Activated CD8-positive, alpha-beta memory T cell treated with anti-CD3 and anti-CD28 coated beads, Interleukin-2, amount 50 U/mL, for 24 hours (primary cell): Measurements from ENCODE around the gene SELENOH.
"Not testable (repeated sequence)": the region's sequence is repeated elsewhere in the genome, so short reads cannot be mapped to it uniquely, and the experiment has no call there.

Experiments
- DNase-seq: peaks from one replicate; pipeline ENCODE4 v3.0.0-alpha.2; 2020; ENCODE audit errors: extremely low read depth

The SELENOH gene, protein sequence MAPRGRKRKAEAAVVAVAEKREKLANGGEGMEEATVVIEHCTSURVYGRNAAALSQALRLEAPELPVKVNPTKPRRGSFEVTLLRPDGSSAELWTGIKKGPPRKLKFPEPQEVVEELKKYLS

GRCh38 chr11:57741132-57742086, at the start of gene SELENOH:
Gene SELENOH, plus strand, starts transcription at chr11:57741491. Its CDS starts 105 bp downstream, at chr11:57741596.
- DNase-seq: peak; percentile 92

DNA sequence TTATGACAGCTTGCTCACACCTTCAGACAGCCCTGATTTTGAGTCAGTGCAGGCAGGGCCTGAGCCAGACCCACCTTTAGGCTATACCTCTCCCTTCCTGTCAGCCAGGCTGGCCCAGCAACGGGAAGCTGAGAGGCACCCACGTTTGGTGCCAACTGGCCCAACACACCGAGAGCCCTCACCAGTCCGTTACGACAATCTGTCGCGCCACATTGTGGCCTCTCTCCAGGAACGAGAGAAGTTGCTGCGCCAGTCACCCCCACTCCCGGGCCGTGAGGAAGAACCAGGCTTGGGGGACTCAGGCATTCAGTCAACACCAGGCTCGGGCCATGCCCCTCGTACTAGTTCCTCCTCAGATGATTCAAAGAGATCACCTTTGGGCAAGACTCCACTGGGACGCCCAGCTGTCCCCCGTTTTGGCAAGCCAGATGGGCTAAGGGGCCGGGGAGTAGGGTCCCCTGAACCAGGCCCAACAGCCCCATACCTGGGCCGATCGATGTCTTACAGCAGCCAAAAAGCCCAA, 42.4 kb upstream of the SELENOH start:
- no peak for DNase-seq

- no peak for DNase-seq
Measured at GRCh38 chr11:57699813-57700212, 41.5 kb upstream of the SELENOH start.

GRCh38 chr11:57700425-57700824, 40.9 kb upstream of the SELENOH start:
- DNase-seq: no peak

DNA sequence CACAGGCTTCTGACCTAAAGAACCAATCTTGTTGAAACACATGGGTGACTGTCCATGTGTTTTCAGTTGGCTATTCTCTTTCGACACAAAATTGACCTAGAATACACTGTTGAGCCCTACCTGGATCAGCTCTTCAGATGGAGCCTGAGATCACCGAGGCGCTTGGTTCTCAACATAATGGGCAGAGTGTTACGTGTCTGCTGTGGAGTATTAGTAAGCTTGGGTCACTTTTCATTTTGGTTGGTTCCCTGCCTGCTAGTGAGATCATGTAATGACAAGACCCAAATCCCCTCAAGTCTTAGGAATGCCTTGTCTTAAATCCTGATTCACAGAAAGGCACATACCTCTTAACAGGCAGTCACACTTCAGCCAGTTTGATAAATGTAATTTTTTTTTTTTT, 38.0 kb upstream of the SELENOH start:
- no peak for DNase-seq

DNA sequence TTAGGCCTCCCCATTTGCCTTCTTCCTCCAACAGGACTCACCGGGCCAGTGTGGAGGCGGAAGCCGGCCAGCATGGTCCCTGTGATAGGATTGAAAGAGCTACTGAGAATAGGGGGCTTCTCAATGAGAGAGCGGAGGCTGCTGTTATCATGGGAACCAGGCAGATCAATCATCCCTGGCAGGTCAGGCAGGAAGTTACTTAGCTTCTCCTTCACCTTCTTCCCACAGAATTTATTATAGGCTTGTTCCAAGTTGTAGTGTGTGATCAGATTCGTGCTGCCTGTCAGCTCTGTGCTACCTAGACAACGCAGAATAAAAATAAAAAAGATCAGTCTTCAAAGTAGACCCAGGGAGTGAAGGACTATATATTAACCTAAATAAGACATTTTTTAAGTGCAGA, 36.4 kb upstream of the SELENOH start:
- no peak for DNase-seq

DNA sequence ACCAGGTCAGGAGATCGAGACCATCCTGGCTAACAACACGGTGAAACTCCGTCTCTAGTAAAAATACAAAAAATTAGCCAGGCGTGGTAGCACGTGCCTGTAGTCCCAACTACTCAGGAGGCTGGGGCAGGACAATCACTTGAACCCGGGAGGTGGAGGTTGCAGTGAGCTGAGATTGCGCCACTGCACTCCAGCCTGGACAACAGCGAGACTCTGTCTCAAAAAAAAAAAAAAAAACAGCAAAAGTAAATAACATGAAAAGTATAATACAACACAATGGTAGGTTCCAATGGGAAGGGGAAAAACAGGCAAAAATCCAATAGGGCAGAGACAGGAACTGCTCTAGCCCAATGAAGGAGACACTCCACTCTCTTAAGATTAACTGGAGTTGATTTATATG, 35.9 kb upstream of the SELENOH start:
- DNase-seq: not testable (repeated sequence)

DNA sequence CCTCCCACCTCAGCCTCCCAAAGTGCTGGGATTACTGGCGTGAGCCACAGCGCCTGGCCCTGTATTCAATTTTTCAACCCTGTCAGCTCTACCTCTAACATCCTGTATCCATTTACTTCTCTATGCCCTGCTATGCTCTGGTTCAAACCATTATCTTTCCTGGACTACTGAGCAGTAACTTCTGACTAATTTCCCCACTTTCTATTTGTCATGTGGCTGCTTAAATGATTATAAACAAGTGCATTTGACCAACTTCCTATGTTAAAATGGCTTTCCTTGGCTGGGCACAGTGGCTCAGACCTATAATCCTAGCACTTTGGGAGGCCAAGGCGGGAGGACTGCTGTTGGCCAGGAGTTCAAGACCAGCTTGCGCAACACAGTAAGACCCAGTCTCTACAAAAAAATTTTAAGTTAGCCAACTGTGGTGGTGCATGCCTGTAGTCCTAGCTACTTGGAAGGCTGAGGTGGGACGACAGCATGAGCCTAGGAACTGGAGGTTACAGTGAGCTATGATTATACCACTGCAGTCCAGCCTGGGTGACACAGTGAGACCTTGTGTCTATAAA, 31.4 kb upstream of the SELENOH start:
- DNase-seq: no peak

- peak; percentile 49 for DNase-seq
Measured at GRCh38 chr11:57711414-57712255, 29.7 kb upstream of the SELENOH start, which contains the start of gene MED19. Gene MED19, minus strand, starts transcription at chr11:57712215. Its CDS starts 36 bp downstream, at chr11:57712179.

DNA sequence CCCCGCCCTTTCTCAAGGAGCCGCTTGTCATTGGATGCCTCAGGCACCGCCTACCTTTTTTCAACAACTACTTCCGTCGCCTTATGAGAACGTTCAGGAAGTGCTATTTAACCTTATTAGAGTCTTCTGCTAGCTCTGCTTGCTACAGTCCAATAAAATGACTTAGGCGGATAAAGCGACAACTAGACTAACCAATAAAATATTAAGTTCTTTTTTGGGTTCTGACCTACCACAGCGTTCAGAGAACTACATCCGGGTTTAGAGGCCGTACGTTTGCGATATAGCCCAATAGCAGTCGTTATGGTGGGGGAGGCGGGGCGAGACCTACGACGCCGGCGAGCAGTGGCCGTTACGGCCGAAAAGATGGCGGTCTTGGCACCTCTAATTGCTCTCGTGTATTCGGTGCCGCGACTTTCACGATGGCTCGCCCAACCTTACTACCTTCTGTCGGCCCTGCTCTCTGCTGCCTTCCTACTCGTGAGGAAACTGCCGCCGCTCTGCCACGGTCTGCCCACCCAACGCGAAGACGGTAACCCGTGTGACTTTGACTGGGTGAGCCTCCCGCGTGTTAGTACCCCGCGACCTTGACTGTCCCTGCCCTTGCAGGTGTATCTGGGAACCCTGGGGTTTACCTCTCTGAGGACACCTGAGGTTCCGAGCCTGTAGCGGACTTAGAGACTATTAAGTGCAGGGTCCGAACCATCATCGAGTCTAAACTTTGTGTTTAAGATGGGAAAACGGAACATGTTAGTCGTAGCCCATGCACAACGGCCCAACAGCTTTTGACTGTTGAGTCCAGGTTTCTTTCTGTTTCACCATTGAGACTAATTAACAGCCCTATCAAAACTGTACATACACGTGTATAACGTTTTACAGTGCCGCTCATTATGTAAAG, 28.8 kb upstream of the SELENOH start, which contains the start of gene TMX2:
Gene TMX2, plus strand, starts transcription at position 338 of the 895 bp plus-strand sequence. Its CDS starts 26 bp downstream, at position 364.
- DNase-seq: peak; percentile 84

DNA sequence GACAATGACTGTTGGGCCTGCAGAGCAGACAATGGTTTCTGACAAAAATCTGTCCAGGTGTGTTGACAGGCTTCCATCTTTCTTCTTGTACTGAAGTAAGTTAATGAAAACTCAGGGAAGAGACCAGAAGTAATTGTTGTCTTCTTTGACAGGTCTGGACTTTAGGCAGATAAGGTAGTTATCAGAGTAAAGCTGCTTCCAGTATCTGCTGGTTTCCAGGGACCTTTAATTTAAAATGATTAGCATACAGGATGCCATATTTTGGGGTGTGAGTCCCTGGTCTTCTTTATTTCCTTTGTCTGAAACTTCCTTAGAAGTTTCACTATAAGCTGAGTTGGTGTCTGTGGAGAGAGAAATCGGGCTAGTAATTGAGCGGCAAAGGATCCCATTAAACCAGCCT, 27.5 kb upstream of the SELENOH start:
- no peak for DNase-seq

DNA sequence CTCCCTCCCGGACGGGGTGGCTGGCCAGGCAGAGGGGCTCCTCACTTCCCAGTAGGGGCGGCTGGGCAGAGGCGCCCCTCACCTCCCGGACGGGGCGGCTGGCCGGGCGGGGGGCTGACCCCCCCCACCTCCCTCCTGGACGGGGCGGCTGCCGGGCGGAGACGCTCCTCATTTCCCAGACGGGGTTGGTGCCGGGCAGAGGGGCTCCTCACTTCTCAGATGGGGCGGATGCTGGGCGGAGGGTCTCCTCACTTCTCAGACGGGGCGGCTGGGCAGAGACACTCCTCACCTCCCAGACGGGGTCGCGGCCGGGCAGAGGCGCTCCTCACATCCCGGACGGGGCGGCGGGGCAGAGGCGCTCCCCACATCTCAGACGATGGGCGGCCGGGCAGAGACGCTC, 24.6 kb upstream of the SELENOH start:
- DNase-seq: not testable (repeated sequence)

- DNase-seq: no peak
Measured at GRCh38 chr11:57727185-57727584, 14.1 kb upstream of the SELENOH start.

GRCh38 chr11:57728829-57729228, 12.5 kb upstream of the SELENOH start:
- no peak for DNase-seq

- no peak for DNase-seq
Measured at GRCh38 chr11:57729479-57729878, 11.8 kb upstream of the SELENOH start.

DNA sequence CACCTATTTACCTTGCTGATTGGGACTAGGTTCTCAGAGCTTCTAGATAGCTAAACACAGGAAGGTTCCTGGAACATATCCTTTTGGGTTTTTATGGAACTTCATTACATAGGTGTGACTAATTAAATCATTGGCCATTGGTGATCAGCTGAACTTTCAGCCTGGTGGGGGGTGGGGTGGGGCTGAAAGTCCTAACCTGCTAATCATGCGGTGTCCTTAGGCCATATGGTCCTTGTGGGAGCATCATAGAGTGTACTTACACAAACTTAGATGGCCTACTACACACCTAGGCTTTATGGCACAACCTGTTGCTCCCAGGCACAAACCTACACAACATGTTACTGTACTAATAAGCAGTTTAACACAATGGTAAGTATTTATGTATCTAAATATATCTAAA, 8.6 kb upstream of the SELENOH start:
- DNase-seq: no peak

- no peak for DNase-seq
Measured at GRCh38 chr11:57735619-57736298, 5.5 kb upstream of the SELENOH start.

- DNase-seq: no peak
Measured at GRCh38 chr11:57742087-57742452, 779 bp downstream of the SELENOH start.

- DNase-seq: no peak
Measured at GRCh38 chr11:57744357-57744756, 3.1 kb downstream of the SELENOH start.

- DNase-seq: no peak
Measured at GRCh38 chr11:57745206-57745605, 3.9 kb downstream of the SELENOH start.
